Thyroid gland (tissue), 4 donors: Measurements from ENCODE around the gene KCNJ9. TPM values are rescaled to one million over a fixed set of nuclear protein-coding genes. Genes with fewer than 3 reads are reported as not detected.
A peak's percentile ranks its signal among the peaks of the same experiment; 100 is the strongest.

ENCODE experiments used
- DNase-seq, 2 donors: peaks; one replicate each; pipeline ENCODE4 v3.0.0-alpha.2; 2019
- H3K27ac ChIP-seq, 3 donors: fragments of 200-600 bp; sonication (generic); 1 replicate in 2 of 3; 2 replicates in 1 of 3; pipeline ENCODE4 v1.5.1; 2016 to 2019; ENCODE audit warnings: mild to moderate bottlenecking in 1 of 3, moderate library complexity in 1 of 3
- H3K27me3 ChIP-seq: fragments of 200-600 bp; sonication (generic); one replicate; pipeline ENCODE4 v1.5.1; 2019
- H3K36me3 ChIP-seq, 2 donors: fragments of 200-600 bp; sonication (generic); one replicate each; pipeline ENCODE4 v1.5.1; 2016 to 2019
- H3K4me1 ChIP-seq, 2 donors: fragments of 200-600 bp; sonication (generic); one replicate each; pipeline ENCODE4 v1.5.1; 2017 to 2019
- H3K4me3 ChIP-seq, 3 donors: fragments of 200-600 bp; sonication (generic); replicated peaks in 1 of 3; 1 replicate in 2 of 3; 2 replicates in 1 of 3; pipeline ENCODE4 v1.5.1; 2016; ENCODE audit warnings: mild to moderate bottlenecking in 1 of 3
- H3K9me3 ChIP-seq: fragments of 200-600 bp; sonication (generic); one replicate; pipeline ENCODE4 v1.5.1; 2017
- POLR2A ChIP-seq, 2 donors: fragments of 450-650 bp; IDR thresholded peaks; one replicate each; pipeline ENCODE4 v1.6.1; 2017; ENCODE audit warnings: antibody characterized with exemption in 2 of 2, mild to moderate bottlenecking in 2 of 2, moderate library complexity in 1 of 2
- WGBS, 2 donors: methylation state at CpG; one replicate each; pipeline ENCODE4 v1.1.5; 2017; 5-methylcytosine and 5-hydroxymethylcytosine counted together
- intact Hi-C: fragments of 100-400 bp; cut with DNase I; formaldehyde crosslinking; loops from one replicate; pipeline ENCODE4 v1.15.1; 2023
- total RNA-seq, 4 donors: library from RNA; depleted of rRNA; stranded (reverse); fragments of >200 nt; gene quantifications; one replicate each; pipeline ENCODE4 v1.2.3, GENCODE V29; 2016
- TF ChIP-seq, protein P1 (sequence below), 6 experiments: fragments of 200-600 bp in 3 of 6; fragments of 450-650 bp in 3 of 6; sonication (generic) in 3 of 6; IDR thresholded peaks; one replicate each; pipeline ENCODE4 v1.5.1; 2016 to 2019; ENCODE audit warnings: antibody characterized with exemption in 6 of 6, mild to moderate bottlenecking in 2 of 6, inconsistent platforms in 1 of 6, moderate library complexity in 1 of 6

KCNJ9 gene
- total RNA-seq, 4 donors from 2014 or later: not detected

DNA sequence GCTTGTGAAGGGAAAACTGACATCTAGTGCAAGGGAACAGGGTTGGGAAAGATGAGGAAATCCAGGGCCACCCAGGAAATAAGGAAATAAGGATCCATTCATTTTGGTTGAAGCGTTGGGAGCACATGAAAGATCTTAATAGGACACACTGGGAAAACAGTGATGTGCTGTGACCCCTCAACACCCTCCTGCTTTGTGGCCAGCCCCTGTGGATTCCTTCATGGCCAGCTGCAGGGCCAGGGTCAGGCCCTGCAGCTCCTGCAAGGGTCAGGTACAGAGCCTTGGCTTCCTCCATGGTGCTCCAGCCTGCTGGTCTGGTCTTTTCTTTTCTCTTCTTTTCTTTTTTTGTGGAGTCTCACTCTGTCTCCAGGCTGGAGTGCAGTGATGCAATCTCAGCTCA lies 30.7 kb upstream of the KCNJ9 start:
- intact Hi-C loops: no loop called here
- TF ChIP-seq POLR2A (IDR thresholded peaks at IDR 0.05): no peak
- TF ChIP-seq, protein P1, sequence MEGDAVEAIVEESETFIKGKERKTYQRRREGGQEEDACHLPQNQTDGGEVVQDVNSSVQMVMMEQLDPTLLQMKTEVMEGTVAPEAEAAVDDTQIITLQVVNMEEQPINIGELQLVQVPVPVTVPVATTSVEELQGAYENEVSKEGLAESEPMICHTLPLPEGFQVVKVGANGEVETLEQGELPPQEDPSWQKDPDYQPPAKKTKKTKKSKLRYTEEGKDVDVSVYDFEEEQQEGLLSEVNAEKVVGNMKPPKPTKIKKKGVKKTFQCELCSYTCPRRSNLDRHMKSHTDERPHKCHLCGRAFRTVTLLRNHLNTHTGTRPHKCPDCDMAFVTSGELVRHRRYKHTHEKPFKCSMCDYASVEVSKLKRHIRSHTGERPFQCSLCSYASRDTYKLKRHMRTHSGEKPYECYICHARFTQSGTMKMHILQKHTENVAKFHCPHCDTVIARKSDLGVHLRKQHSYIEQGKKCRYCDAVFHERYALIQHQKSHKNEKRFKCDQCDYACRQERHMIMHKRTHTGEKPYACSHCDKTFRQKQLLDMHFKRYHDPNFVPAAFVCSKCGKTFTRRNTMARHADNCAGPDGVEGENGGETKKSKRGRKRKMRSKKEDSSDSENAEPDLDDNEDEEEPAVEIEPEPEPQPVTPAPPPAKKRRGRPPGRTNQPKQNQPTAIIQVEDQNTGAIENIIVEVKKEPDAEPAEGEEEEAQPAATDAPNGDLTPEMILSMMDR (IDR thresholded peaks at IDR 0.05): no peak
- no peak for DNase-seq
- Histone ChIP-seq H3K36me3 (no peaks in the 10 kb centered on the region), H3K4me3 (no peak overlapping the region), H3K9me3 (no peaks in the 10 kb centered on the region), H3K27ac (no peak overlapping the region), H3K4me1 (peaks cover 0 to 10% of the 10 kb centered on the region in 2 donors), H3K27me3 (no peaks in the 10 kb centered on the region)
- WGBS, 2 donors: 80 to 100% methylated on average over 1 of the region's 1 CpG

DNA sequence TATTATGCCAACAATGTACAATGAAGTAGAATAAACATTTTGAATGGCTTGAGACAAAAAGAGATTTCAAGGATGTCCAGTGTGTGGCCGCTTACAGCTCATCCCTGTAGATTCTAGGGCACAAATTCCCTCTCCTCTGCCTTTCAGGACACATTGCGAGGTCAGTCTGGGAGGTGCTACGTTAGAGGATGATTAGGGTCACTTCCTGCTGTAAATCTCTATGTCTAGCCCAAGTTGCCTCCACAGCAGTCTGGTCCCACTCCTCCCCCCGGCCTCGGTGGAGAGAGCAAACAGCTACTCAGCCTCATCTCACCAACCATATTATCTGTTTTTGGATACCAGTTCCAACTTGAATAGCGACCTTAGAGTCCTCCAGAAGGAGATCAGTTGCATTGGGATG lies 28.4 kb upstream of the KCNJ9 start:
- intact Hi-C loops: no loop called here
- DNase-seq: no peak
- Histone ChIP-seq H3K27ac (no peak overlapping the region), H3K4me1 (no peaks in the 10 kb centered on the region), H3K36me3 (no peaks in the 10 kb centered on the region), H3K9me3 (no peaks in the 10 kb centered on the region), H3K4me3 (no peak overlapping the region), H3K27me3 (no peaks in the 10 kb centered on the region)
- no peak for TF ChIP-seq POLR2A (IDR thresholded peaks at IDR 0.05)
- TF ChIP-seq, protein P1 (IDR thresholded peaks at IDR 0.05): no peak
- 63 to 65% methylated on average over 6 of the region's 6 CpGs for WGBS, 2 donors

DNA sequence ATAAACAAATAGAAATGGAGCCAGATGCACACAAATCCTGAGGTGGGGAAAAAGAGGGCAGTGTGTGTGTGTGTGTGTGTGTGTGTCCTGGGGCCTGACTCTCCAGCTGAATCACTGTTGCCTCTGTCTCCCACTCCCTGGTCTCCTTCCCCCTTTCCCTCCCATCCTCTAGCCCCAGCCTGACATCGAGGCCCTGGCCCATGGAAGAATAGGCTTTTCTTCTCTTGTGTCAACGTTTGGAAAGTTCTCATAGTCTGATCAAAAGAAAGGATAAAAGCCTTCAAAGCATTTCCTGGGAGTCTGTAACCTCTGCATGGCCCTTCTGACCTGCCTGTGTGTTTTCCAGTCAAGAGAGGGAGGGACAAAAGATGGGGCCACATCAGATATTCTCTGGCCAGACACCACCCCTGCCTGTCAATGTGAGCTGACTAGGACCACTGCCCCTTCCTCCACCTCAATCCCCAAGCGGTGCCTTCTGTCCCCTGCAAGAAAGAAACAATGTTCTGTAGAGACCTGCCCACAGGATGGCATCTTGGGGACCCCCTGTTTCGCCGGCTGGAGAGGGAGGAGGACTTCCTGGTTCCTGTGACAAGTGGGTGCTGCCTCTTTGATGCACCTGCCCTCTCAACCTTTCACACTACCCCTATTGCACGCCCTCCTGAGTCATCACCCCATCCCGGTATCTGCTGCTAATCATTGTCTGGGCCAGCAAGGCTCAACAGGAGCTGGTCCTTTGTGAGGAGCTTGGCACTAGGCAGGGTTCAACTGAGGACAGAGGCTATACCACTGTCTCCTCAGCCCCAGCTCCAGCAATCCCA lies 27.6 kb upstream of the KCNJ9 start:
- H3K27ac ChIP-seq: no peak overlapping the region
- TF ChIP-seq, protein P1 (IDR thresholded peaks at IDR 0.05): no peak
- no peak for TF ChIP-seq POLR2A (IDR thresholded peaks at IDR 0.05)
- no peaks in the 10 kb centered on the region for H3K27me3 ChIP-seq
- no peaks in the 10 kb centered on the region for H3K9me3 ChIP-seq
- 58 to 60% methylated on average over 7 of the region's 7 CpGs for WGBS, 2 donors
- no peak overlapping the region for H3K4me3 ChIP-seq
- DNase-seq: no peak
- H3K4me1 ChIP-seq: no peaks in the 10 kb centered on the region
- no peaks in the 10 kb centered on the region for H3K36me3 ChIP-seq
- intact Hi-C loops: no loop called here

DNA sequence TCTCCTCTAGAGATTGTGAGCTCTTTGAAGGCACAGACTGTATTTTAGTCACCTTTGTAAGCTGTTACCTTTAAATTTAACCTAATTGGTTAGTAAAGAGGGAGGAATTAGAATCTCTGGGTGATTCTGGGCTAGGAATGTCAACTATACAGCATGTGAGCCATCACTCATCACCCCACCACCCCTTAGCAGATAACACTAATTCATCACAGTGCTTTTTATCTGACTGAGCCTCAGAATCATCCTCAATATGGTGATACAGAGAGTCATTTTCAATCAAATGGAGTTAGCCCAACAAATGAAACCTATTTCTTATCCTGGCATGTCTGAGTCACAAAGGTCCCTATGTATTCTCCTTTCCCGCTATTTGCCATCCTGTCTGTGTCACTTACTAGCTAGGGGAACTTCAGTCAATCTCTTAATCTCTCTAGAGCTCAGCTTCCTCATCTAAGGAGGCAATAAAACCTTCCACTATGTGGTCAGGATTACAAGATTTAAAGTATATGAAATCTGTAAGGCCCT lies 24.6 kb upstream of the KCNJ9 start:
- Histone ChIP-seq H3K9me3 (no peaks in the 10 kb centered on the region), H3K27me3 (no peaks in the 10 kb centered on the region), H3K27ac (no peak overlapping the region), H3K4me3 (no peak overlapping the region), H3K36me3 (no peaks in the 10 kb centered on the region), H3K4me1 (no peaks in the 10 kb centered on the region)
- WGBS, 2 donors: 91 to 97% methylated on average over 1 of the region's 1 CpG
- TF ChIP-seq POLR2A (IDR thresholded peaks at IDR 0.05): no peak
- TF ChIP-seq, protein P1 (IDR thresholded peaks at IDR 0.05): no peak
- intact Hi-C loops: no loop called here
- DNase-seq: no peak

DNA sequence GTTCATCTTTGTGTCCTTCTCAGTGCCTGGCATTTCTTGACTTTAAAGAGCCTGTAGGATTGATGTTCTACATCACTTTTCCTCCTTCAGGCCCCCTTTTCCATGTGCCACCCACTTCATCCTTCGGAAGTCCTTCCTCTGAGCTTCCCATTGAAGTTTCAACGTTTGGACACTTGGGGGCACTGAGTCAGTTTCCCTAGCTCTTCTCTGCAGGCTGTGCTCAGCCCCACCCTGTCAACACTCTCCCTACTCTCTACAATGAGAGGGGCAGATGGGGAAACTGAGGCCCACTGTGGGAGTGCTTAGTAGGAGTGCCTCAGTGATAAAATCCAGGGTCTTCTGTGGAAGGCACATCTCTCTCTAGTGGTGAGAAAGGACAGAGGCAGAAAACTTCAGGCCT lies 23.3 kb upstream of the KCNJ9 start:
- Histone ChIP-seq H3K27me3 (no peaks in the 10 kb centered on the region), H3K4me1 (no peaks in the 10 kb centered on the region), H3K9me3 (no peaks in the 10 kb centered on the region), H3K36me3 (no peaks in the 10 kb centered on the region), H3K4me3 (no peak overlapping the region), H3K27ac (no peak overlapping the region)
- 38 to 43% methylated on average over 2 of the region's 2 CpGs for WGBS, 2 donors
- no peak for DNase-seq
- intact Hi-C loops: no loop called here
- TF ChIP-seq POLR2A (IDR thresholded peaks at IDR 0.05): no peak
- TF ChIP-seq, protein P1 (IDR thresholded peaks at IDR 0.05): peak in 2 of 6 experiments; percentile 21 to 23
